Measurements from ENCODE around the gene TCP11L2.

TCP11L2 gene

DNA sequence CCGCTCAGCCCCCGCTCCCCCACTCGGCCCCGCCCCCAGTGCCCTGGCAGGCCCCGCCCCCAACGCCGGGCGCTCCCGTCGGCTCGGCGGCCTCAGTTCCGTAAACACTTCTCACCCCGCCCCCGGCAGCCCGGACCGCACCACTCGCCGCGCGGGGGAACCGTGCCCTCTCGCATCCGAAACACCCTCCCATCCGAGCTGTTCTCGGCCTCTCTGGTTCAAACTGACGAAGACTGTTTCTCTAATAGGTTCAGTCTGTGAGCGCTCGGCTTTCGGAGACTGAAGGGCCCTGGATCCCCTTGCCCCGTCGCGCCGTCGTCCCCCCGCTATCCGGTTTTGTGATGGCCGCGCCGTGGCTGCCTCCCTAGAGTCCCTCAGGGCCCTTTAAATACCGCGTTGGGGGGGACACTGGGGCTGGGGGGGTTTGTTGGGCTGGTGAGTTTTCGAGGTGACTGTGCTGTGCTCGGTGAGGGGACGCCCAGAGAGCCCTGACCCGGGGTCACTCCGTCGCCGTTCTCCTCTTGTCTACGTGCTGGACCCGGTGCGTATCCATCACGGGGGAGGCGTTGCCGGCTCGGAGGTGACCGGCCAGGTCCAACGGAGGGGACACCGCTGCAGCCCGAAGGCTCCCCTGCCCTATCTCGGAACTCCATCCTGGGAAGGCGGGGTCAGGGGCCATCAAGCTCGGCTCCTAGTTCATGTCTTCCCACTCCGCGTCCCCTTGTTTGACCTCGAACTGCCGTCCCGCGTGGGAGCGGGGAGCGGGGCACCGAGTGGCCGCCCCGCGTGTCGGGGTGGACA lies at the start of gene TCP11L2:
Gene TCP11L2, plus strand, starts transcription at position 333 of the 801 bp plus-strand sequence. CDS start 8,343 bp downstream, outside the sequence.
- peak; percentile 89 to 91 for DNase-seq

DNA sequence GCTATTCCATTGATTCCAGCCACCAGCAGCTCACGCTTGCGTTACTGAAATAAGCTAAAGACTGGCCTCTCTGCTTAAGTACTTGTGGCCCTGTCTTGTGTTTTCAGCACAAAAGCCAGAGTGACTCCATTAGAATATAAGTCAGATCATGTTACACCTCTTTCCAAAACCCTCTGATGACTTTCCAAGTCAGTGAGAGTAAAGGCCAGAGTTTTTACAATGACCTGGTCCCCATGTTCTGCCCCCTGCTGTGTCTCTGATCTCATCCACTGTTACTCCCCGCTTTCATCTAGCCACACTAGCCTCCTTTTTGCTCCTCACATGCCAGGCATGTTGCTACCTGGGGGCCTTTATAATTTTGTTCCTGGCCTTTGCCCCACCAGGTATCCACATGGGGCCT lies 47.8 kb upstream of the TCP11L2 start:
- DNase-seq: no peak

DNA sequence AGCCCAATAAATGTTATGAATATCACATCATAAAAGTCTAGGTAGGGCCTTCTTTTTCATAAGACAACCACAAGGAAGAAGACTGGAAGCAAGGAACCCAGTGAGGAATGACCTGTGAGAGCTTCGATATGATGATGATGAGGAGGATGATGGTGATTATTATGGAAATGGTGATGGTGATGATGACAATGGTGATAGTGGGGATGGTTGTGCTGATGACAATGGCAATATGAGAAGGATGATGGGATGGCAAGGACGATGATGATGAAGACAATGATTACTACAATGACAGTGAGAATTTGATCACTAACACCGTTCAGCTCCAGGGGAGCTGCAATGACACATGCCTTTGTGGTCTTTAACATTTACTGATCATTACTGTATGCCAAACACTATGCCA lies 47.0 kb upstream of the TCP11L2 start:
- DNase-seq: no peak

DNA sequence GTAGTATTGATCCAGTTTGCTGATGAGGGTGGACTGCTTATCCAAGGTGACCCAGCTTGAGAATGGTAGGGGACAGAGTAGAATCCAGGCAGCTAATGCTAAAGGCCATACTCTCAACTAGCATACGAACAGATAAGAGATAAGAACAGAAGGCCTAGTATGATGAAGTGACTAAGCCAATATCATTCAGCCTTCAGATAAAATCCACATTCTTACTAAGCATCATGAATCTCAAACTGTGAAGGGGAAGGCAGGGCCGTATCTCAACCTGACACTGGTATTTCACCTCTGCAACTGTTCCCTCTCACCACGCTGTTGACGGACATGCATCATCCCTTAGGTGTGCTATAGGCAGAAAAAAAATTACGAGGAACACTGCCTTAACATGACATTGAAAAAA lies 46.6 kb upstream of the TCP11L2 start:
- no peak for DNase-seq

DNA sequence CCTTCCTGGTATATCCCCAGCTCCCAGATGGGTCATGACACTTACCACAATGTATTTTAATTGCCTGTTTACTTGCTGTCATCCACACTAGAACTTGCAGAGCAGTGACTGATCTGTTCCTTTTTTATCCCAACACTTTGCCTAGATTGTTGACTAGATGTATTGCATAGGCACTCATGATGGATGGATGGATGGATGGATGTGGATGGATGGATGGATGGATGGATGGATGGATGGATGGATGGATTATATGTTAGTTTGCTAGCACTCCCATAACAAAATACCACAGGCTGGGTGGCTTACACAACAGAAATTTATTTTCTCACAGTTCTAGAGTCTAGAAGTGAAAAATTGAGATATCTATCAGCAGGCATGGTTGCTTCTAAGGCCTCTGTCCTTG lies 46.0 kb upstream of the TCP11L2 start:
- DNase-seq: no peak

DNA sequence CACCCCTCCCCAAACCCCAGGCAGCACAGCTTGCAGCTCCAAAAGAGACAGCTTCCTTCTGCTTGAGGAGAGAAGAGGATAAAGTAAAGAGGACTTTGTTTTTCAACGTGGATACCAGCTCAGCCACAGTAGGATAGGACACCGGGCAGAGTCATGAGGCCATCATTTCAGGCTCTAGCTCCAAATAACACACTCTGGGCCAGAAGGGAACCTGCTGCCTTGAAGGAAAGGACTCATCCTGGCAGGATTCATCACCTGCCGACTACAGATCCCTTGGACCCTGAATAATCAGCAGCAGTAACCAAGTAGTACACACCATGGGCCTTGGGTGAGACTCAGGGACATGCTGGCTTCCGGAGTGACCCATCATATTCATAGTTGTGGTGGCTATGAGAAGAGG lies 44.3 kb upstream of the TCP11L2 start:
- no peak for DNase-seq

DNA sequence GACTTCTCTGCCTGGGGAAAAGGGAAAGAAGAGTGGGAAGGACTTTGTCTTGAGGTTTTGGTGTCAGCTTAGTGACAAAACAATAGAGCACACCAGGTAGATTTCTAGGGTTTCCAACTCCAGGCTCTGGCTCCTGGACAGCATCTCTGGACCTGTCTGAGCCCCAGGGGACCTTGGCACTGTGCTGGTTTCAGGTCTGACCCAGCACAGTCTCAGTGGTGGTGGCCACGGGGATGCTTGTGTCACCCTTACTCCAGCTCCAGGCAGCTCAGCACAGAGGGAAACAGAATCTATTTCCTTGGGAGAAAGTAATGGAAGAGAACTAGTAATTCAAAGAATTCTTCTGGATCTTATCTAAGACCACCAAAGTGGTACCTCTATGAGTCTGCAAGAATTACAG lies 43.6 kb upstream of the TCP11L2 start:
- DNase-seq: no peak

DNA sequence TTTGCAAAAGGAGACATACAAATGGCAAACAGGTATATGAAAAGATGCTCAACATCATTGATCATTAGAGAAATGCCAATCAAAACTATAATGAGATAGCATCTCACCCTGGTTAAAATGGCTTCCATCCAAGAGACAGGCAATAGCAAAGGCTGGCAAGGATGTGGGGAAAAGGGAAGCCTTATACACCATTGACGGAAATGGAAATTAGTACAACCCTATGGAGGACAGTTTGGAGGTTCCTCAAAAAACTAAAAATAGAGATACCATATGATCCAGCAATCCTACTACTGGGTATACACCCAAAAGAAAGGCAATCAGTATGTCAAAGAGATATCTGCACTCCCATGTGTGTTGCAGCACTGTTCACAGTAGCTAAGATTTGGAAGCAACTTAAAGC lies 37.4 kb upstream of the TCP11L2 start:
- DNase-seq: no peak

DNA sequence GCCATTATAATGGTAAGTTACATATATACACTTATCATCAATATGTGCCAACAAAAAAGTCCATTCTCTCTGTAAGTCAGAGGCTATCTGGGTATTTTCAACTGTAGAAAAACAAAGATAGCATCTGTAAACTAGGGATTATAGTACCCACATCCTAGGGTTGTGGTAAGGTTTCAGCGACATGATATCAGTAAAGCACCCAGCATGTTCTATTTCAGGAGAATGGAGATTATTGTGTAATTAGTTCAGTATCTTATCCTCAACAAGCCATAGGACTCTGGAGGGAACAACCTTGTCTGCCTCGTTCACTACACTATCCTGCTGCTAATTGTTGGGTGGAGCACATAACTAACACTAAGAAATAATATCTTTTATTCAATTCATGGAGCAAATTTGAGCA lies 35.0 kb upstream of the TCP11L2 start:
- DNase-seq: no peak

DNA sequence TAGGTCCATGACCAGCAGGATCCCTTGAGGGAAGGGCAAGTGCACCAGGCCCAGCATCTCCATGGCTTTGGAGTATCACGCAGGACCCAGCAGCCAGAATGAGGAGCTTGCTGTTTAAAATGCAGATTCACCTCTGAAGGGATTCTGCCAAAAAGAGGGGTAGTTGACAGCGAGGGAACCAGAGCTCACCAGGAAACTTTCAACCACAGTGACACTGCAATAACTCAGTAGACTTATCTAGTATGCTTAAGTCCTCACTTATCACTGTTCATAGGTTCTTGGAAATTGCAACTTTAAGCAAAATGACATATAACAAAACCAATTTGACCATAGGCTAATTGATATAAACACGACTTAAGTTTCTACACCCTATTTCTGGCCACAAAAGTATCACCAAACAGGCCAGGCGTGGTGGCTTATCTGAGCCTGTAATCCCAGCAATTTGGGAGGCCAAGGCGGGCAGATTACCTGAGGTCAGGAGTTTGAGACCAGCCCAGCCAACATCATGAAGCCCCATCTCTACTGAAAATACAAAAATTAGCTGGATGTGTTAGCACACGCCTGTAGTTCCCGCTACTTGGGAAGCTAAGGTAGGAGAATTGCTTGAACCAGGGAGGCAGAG lies 33.3 kb upstream of the TCP11L2 start:
- no peak for DNase-seq

DNA sequence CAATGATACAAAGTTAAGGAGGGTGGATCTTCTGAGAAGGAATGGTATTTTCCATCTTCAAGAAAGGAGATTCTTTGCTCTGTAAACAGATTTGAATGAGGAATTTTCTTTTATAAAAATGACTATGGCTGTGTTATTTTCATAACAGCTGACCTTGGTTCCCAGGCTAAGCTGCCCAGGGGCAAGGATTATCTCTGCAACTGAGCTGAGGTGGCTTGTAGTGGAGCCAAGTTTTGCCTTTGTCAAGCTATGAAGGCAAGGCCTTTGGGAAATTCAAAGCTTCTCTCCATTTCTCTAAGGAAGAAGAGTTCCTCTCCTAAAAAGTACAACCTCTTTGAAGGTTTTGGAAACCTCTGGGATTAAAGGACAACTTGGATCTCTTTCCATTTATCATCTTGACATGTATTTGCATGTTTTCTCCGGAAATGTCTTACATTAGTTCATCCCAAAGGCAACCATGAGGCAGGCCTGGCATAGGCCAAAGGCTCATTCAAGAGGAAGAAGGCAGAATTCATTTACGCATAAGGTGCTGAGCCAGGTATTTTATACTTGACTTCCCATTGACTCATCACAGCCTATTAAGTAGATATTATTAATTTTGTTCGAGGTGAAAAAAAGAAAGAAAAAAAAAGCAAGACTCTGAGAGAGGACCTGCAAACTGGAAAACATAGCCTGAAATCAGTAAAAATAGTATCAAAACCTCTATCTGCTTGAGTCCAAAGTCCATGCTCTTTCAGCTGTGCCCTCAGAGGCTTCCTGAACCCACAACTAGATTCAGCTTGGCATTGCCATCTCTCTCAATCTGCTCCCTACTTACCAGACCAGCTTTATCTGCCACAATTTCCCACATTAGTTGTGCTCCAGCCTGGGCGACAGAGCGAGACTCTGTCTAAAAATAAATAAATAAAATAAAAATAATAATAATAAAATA lies 30.7 kb upstream of the TCP11L2 start:
- DNase-seq: no peak

DNA sequence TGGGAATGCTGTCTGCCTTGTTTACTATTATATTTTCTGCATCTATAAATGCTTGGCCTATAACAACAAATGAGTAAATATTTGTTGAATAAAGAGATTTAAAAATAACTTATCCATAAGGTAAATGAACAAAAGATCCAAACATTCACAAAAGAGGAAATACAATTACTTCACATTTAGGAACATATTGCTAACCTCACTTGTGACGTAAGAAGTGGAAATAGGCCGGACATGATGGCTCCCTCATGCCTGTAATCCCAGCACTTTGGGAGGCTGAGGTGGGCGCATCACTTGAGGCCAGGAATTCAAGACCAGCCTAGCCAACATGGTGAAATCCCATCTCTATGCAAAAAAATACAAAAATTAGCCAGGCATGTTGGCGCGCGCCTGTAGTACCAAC lies 29.0 kb upstream of the TCP11L2 start:
- DNase-seq: no peak

DNA sequence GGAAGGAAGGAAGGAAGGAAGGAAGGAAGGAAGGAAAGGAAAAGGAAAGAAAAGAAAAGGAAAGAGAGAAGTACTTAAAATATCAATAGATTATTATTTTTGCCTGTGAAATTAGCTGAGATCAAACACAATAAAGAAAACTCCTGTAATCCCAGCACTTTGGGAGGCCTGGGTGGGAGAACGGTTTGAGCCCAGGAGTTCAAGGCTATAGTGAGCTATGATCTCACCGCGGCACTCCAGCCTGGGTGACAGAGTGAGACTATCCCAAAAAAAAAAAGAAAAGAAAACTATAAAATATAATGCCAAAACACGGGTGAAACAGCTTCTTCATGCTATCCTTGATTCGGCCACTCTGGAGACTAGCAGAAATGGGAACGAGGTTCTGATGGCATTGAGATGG lies 28.5 kb upstream of the TCP11L2 start:
- no peak for DNase-seq

DNA sequence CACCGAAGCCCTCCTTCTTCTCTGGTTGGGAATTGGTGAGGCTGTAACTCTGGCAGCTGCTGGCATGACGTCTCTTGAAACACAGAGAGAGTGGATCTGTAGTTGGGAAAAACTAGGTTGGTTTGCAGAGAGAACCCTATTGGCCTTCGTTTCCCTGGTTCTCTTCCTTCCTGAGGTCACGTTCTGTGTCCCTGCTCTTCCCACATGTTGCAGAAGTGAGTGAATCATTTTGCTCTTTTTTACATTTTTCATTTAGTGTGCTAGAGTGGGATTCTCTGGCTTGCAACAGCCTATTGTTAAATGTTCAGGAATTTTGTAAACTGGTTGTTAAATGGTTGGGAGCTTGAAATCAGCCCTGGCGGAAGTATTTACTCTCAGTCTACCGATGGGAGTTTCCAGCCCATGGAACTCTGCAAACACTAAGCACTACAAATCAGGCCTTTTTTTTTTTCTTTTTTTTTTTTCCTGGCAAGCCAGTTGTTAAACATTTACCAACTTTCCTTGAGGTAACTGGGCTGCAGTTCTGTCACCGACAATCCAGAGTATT lies 27.9 kb upstream of the TCP11L2 start:
- DNase-seq: no peak

DNA sequence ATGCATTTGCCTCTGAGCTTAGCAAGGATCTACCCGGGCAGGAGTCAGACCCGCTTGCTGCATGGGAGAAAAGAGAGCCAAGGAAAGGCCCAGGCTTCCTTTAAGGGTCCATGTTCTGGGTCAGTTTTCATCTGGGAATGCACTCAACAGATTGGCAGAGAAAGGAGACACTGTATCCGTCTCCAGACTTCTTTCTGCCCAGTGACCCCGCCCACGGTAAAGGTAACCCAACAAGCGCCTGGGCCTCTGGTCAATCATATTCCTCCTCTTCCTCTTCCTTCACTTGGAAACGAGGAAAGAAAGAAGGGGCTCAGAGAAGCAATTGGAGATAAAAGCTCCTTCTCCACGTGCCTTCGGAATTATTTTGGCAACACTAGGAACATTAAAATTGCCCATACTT lies 27.1 kb upstream of the TCP11L2 start:
- no peak for DNase-seq

DNA sequence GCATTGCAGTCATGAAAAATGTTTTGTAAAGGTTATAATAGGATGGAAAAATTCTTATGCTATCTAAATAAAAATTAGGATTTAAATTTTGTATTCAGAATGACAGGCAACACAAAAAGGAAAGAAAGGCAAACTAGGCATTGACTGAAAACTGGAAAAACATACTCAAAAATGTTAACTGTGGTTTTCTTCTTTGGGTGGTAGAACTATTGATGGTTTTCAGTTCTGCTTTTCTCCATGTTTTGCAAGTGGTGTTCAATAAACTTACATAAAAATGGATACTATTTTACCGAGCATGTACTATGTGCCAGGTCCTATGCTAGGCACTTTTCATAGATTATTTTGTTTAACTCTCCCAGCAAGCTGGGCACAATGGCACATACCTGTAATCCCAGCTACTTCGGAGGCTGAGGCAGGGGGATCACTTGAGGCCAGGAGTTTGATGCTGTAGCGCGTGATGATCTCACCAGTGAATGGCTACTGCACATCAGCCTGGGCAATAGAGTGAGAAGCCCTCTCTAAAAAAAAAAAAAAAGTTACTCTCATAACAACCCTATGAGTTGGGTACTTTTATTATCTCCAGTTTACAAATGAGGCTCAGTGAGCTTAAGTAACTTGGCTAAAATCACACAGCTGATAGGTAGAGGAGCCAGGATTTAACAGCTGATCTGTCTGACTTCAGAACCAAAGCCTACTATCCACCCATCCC lies 26.3 kb upstream of the TCP11L2 start:
- no peak for DNase-seq

DNA sequence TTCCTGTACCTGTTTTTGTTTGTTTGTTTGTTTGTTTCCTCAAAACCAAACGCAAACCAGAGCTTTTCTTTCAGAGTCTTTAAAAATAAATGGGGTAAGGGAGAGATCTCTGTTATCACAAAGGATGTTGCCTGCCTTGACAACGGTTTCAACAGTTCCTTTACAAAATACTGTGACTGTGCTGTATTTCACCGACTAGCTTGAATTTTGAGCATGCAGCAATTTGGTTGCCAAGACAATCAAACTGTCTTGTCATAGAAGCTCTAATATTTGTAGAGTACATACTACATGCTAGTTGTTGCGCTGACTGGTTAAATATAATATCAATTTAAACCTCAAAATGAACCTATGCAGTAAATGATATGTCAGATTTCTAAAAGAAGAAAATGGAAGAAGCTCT lies 22.4 kb upstream of the TCP11L2 start:
- DNase-seq: no peak

DNA sequence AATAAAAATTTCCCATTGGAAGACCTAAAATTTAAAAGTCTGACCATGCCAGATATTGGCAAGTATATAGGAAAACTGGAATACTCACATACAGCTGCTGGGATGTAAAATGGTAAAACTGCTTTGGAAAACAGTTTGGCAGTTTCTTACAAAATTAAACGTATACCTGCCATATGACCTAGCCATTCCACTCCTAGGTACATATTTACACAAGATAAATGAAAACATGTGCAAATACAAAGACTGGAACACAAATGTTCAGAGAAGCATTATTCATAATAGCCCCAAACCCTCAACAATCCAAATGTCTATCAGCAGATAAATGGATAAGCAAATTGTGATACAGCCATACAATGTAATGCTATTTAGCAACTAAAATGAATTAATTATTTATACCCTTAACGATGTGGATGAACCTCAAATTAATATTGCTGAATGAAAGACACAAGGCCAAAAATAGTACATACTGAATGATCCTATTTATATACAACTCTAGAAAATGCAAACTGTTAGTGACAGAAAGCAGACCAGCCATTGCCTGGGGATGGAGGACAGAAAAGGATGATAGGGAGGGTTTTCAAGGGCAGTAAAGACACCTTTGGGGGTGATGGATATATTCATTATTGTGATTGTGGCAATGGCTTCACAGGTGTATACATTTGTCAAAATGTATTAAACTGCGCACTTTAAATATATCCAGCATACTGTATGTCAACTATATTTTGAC lies 21.3 kb upstream of the TCP11L2 start:
- no peak for DNase-seq

DNA sequence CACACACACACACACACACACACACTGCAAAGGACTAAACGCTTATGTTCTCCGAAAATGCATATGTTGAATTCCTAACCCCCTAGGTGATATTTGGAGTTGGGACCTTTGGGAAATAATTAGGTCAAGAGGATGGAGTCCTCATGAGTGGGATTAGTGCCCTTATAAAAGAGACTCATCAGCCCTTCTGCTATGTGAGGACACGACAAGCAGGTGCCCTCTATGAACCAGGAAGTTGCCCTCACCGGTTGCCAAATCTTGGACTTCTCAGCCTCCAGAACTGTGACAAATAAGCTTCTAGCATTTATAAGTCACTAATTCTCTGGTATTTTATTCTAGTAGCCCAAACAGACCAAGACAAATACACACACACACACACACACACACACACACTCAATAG lies 20.7 kb upstream of the TCP11L2 start:
- DNase-seq: no peak

DNA sequence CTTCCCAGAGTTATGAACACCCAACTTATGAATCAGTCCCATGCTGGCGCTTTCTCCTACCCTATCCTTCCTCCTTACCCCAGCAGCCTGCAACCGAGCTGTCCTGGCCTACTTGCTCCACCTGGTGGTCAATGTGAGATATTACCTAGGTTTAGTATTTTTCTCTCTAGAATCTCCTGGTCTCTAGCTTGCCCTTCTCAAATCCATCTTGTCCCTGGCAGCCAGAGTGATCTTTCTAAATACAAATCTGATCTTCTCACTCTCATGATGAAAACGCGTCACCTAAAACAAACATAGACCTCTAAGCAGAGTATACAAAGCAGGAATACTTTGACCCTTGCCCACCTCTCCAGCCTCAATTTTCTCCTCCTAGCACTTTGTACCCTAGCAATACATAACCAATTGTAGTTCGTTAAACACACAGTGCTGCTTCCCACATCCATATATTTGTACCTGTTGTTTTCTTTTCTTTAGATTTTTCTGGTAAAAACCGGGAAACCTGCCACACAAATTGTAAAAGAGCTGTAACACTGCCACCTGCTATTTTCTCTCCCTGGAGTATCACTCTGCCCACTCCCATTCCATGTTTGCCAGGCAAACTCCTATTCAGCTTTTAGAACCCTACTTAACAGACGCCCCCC lies 20.0 kb upstream of the TCP11L2 start:
- DNase-seq: peak; percentile 41 to 58

DNA sequence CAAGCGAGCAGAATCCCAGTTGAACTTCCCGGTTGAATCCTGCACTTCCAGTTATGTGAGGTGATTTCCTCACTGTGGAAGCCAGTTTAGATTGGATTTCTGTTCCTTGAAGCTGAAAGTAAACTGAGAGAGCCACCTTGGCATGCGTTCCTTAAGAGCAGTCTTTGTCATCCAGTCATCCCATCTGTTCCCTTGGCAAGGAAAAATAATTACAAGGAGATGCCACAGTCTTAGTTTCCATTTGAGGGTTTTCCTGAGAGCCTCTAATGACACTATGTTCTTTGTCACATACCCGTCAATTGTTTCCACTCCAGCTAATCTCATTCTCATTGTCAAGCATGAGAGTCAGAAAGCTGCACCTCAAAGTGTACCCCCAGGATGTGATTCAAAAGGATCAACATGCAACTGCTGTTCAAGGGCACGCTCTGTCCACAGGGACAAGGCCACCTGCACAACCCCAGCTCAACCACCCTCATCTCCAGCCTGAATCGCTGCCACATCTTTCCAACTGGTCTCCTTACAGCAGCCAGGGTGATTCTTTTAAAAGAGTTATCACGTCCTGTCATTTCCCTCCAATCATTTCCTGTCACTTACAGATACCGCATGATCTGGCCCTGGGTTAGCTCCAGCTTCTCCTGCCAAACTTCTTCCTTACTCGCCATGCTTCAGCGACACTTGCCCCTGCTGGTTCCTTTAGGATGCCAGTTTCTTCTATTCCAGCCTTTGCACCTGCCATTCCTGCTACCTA lies 18.0 kb upstream of the TCP11L2 start:
- DNase-seq: no peak

Measured in stimulated activated CD4-positive, alpha-beta T cell treated with anti-CD3 and anti-CD28 coated beads, Interleukin-2, amount 100 ng/mL, for 24 hours (primary cell).